Activated gamma-delta T cell (primary cell): Measurements from ENCODE around the gene RLN3.
"Not testable (repeated sequence)": the region's sequence is repeated elsewhere in the genome, so short reads cannot be mapped to it uniquely, and the experiment has no call there.

Experiments used
- DNase-seq: peaks from one replicate; lab custom pipeline; 2025; lab: John Stamatoyannopoulos, UW

RLN3 gene

GRCh38 chr19:14021474-14021873, 6.5 kb upstream of the RLN3 start:
- DNase-seq, result no peak

DNA sequence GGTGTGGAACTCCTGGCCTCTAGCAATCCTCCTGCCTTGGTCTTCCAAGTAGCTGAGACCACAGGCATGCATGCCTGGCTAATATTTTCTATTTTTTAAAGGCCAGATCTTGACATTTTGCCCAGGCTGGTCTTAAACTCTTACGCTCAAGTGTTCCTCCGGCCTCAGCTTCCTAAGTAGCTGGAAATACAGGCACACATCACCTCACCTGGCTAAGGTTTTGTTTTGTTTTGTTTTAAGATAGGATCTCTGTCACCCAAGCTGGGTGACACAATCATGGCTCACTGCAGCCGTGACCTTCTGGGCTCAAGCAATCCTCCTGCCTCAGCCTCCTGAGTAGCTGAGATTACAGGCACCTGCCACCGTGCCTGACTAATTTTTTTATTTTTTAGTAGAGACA, 5.5 kb upstream of the RLN3 start:
- DNase-seq, result no peak

GRCh38 chr19:14023404-14024235, 4.3 kb upstream of the RLN3 start:
- DNase-seq, result no peak

DNA sequence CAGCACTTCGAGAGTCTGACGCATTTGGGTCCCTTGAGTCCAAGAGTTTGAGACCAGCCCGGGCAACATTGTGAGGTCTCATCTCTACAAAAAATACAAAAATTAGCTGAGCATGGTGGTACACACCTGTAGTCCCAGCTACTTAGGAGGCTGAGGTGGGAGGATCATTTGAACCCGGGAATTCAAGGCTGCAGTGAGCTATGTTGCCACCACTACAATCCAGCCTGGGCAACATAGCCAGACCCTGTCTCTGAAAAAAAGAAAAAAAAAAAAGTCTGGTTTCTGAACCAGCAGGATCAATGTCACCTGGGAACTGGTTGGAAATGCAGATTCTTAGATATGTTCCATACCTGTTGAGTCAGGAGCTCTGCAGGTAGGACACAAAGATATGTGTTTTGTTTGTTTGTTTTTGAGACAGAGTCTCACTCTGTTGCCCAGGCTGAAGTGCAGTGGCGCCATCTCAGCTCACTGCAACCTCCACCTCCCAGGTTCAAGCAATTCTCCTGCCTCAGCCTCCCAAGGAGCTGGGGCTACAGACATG, 1.2 kb upstream of the RLN3 start:
- DNase-seq, result not testable (repeated sequence)

- no peak for DNase-seq
These were observed 953 bp downstream of the RLN3 start for GRCh38 chr19:14028901-14029300.

DNA sequence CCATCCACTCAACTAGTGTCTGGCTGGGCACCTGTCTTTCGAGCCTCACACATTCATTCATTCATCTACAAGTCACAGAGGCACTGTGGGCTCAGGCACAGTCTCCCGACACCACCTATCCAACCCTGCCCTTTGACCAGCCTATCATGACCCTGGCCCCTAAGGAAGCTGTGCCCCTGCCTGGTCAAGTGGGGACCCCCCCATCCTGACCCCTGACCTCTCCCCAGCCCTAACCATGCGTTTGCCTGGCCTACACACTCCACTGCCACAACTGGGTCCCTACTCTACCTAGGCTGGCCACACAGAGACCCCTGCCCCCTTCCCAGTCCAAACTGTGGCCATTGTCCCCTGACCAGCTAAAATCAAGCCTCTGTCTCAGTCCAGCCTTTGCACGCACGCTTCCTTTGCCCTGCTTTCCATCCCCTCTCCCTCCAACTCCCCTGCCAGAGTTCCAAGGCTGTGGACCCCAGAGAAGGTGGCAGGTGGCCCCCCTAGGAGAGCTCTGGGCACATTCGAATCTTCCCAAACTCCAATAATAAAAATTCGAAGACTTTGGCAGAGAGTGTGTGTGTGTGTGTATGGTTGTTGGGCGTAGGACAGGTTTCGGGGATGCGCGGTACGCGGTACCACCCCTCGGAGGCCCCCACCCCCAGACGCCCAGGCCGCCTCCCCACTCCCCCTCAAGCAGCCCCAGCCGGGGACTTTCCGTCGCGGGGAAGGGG, 3.2 kb downstream of the RLN3 start:
- no peak for DNase-seq

DNA sequence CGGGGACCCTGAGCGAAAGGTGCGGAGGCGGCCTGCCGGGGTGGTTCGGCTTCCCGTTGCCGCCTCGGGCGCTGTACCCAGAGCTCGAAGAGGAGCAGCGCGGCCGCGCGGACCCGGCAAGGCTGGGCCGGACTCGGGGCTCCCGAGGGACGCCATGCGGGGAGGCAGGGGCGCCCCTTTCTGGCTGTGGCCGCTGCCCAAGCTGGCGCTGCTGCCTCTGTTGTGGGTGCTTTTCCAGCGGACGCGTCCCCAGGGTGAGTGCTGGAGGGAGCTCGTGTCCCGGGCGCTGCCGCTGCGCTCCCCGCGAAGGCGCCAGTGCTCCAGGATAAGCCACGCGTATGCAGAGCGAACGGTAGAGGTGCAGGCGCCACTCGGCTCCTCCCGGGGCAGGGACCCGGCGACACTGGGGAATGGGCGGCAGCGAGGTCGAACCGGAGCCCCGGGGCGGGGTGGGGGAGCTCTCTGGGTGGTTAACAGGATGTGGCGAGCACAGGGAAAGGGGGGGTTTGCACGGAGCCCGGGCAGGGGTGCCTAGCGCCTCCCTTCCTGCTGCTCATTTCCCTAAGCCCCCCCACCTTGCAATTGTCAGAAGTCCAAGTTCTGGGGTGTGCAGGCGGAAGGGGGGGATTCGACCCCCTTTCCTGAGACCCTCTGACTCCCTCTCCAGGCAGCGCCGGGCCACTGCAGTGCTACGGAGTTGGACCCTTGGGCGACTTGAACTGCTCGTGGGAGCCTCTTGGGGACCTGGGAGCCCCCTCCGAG, 4.0 kb downstream of the RLN3 start, which contains the start of gene IL27RA:
IL27RA (plus strand) TSS at position 44 of the 762 bp plus-strand sequence; CDS start at position 155, 111 bp downstream.
- DNase-seq, result peak; percentile 67

GRCh38 chr19:14033946-14034345, 6.0 kb downstream of the RLN3 start:
- DNase-seq, result no peak

- not testable (repeated sequence) for DNase-seq
These were observed 7.2 kb downstream of the RLN3 start for GRCh38 chr19:14035159-14035558.

DNA sequence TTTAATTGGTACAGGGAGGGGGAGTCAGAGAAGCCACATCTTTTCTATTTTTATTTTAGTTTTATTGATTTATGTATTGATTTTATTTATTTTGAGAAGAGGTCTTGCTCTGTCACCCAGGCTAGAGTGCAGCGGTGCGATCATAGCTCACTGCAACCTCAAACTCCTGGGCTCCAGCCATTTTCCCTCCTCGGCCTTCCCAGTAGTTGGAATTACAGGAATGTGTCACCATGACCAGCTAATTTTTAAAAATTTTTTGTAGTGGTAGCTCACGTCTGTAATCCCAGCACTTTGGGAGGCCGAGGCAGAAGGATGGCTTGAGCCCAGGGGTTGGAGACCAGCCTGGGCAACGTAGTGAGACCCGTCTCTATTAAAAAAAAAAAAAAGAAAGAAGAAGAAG, 7.8 kb downstream of the RLN3 start:
- DNase-seq, result no peak

DNA sequence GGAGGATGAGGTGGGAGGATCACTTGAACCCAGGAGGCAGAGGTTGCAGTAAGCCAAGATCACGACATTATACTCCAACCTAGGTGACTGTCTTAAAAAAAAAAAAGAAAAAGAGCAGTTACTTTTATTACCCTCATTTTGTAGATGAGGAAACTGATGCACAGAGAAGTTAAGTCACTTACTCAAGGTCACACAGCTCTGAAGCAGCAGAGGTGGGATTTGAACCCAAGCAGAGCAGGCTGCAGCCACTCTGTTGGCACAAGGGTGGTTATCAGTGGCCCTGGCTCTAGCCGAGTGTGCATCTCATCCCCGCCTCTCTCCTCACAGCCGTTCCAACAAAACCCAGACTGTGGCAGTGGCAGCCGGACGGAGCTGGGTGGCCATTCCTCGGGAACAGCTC, 11.2 kb downstream of the RLN3 start:
- no peak for DNase-seq

GRCh38 chr19:14042659-14043608, 15.0 kb downstream of the RLN3 start:
- not testable (repeated sequence) for DNase-seq

- DNase-seq, result not testable (repeated sequence)
These were observed 19.9 kb downstream of the RLN3 start for GRCh38 chr19:14047866-14048265.

DNA sequence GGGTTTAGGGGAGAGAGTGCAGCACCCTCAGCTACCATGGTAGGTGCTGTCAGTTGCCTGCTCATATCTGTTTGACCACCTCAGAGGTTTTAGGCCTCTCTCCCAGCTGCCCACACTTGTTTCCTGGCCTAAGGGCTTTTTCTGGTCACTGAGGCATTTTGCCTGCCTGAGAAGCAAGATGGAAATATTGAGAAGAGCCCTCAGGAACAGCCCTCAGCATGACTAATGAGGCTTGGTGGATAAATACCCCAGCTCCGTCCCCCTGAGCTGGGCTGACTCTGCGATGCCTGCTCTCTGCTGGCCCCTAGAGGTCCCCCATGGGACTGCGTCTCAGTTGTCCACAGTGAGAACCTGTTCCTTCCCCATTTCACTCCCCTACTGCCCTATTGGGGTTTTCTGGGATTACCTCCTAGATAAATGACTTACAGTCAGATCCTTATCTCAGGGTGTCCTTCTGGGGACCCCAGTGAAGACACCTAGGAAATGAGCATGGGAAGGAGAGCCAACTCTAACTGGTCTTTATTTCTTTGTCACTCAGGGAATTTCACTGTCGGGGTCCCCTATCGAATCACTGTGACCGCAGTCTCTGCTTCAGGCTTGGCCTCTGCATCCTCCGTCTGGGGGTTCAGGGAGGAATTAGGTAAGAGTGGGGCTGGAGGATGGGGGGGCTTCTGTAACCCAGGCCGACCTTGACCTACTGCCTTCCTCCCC, 20.6 kb downstream of the RLN3 start:
- DNase-seq, result no peak

- no peak for DNase-seq
These were observed 22.6 kb downstream of the RLN3 start for GRCh38 chr19:14050512-14050911.

GRCh38 chr19:14050961-14051360, 23.0 kb downstream of the RLN3 start:
- DNase-seq, result not testable (repeated sequence)

- no peak for DNase-seq
These were observed 24.0 kb downstream of the RLN3 start for GRCh38 chr19:14051980-14052379.

GRCh38 chr19:14052470-14052869, 24.5 kb downstream of the RLN3 start:
- DNase-seq, result no peak

DNA sequence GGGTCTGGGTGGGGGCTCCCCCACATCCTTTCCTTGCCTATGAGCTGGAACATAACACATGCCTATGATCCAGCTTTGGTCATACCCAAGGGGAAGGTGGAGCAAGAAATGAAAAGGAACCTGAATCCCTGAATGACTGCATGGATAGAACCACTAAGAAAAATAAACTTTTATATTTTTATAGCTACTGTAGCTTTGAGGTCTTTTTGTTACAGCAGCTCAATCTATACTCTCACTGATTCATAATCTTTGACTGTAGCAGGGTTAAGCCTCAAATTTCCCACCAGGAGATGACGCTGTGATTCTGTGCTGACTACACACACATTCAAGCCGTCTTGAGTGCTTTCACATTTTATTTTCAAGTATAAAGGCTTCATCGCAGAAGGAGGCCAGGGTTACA, 25.1 kb downstream of the RLN3 start:
- DNase-seq, result no peak

GRCh38 chr19:14053500-14053899, 25.6 kb downstream of the RLN3 start:
- DNase-seq, result no peak
